HG03196 (cell line): ENCODE measurements around the gene BRME1.
"Not testable (repeated sequence)": the region's sequence is repeated elsewhere in the genome, so short reads cannot be mapped to it uniquely, and the experiment has no call there.

Experiments used
- ATAC-seq: cut with Tn5 transposase; IDR thresholded peaks from one replicate; pipeline ENCODE4 v1.9.1; 2021; ENCODE audit not compliant: unreplicated experiment

The BRME1 gene

DNA sequence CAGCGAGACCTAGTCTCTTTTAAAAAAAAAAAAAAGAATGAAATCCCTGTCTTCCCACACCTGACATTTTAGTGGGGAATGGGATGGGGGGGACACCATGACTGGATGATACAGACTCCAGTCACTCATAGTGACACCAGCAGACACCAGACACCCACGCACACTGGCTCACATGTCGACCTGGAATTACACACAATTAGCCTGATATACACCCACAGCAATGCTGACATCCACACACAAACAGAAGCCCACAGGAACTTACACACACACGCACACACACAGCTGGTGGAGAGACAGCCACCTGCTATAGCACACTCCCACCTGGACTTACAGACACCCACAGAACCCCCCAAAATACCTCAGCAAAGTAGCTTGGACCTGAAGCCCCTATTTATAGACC is 37.3 kb downstream of the BRME1 start:
- ATAC-seq, result no peak

DNA sequence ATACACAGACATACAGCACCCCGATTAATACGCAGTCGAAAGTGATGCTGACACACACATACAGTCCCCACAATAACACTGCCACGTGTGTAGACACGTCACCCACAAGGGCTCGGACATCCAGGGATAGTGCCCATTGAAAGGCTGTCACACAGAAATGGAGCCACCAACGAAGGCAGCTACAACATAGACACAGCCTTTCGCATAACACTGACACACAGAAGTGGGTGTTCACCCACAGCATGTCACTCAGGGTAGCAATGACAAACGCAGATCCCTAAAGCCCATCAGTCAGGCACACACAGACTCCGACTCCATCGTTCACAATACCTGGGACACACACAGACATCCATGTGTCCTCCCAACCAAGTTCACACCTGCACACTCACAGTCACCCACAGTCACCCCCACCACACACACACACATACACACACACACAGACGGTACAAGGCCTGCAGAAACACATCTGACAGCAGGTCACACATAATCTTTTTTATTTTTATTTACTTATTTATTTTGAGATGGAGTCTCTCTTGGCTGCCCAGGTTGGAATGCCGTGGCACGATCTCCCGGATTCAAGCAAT is 39.4 kb downstream of the BRME1 start:
- ATAC-seq, result no peak

DNA sequence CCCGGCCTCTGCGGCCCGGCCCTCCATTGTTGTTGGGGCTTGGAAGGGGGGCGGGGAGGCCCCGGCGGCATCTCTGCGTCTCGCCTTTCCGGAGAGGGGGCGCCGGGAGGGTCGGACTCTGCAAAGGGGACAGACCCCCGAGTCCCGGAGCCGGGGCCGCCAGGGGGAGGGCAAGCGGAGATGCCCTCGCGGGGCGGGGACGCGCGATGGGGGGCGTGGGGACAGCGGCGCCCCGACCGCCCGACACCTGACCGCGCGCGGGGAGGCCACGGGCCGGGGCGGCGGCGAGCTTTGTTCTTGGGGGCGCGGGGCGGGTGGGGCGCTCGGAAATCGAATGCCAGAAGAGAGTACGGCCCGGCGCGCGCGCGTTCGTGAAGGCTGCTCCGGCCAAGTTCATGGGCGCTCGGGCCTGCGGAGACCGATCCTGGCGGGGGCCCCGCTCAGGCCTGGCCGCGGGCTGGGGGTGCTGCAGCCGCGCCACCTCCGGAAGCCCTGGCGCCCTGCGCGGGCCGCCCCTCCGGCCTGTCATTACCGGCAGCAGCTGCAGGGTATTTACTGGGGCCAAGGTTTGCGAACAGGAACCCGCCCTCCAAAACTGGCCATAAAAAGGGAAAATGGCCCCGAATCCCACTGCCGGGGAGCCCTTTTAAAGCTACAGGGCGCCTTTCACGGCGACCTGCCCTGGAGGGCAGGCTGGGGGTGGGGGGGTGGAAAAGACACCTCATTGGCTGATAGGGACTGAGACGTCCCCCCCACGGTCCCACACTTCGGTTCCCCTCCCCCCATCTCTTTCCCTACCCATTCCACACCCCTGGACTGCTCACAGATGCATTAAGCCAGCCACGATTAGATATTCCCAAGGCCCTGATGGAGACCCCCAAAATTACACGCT is 40.1 kb downstream of the BRME1 start:
- no peak for ATAC-seq

DNA sequence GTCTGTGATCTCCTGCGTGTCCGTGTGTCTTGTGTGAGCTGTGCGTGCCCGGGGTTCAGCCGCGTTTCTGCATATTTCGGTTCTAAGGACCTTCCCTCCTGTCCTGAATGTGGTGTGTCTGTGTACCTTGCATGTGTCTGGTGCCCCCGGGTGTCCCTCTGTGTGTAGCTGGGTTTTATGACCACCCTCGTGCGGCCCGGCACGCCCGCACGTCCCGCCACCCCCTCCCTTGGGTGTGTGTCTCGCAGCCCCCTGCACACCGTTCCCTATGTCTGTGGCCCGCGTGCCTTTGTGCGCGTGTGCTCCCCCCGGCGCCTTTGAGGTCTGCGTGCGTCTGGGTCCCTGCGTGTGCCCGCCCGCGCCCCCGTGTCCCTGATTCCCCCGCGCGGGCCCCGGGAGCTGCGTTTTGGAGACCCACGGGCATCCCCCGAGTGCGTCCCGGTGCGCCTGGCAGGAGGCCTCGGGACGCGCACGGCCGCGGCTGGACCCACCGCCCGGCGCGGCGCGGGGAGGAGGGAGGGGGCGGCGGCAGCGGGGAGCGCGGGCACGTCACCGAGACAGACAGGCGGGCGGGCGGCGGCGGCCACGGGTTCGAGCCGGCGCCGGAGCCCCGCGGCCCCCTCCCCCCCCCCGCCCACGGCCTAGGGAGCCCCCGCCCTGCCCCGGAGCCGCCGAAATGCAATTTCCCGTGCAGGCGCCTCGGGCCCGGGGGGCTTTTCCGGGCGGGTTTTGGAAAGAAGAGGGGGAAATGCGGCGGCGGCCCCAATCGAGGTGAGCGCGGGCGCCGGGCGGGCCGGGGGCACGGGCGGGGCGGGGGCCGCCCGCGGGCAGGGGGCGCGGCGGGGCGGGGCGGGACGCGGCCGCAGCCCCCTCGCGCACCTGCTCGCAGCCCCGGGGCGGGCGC is 41.0 kb downstream of the BRME1 start:
- no peak for ATAC-seq

GRCh38 chr19:13864046-13864666 is 41.8 kb downstream of the BRME1 start:
- no peak for ATAC-seq

GRCh38 chr19:13861714-13862531 is 44.0 kb downstream of the BRME1 start:
- peak; percentile 55 for ATAC-seq

DNA sequence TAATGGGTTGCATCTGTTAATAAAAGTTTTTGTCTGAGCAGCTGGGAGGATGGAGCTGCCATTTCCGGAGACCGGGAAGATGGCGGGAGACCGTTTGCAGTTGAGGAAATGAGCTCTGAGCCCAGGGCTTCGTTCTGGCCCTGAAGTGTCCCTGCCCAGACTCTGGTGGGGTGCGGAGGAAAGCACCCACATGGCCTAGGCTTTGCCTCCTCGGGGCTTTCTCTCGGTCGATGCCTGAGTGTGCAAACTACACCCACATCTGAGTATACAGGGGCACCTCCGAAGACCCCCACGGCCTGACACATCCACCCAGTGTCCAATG is 44.6 kb downstream of the BRME1 start:
- peak; percentile 35 for ATAC-seq

DNA sequence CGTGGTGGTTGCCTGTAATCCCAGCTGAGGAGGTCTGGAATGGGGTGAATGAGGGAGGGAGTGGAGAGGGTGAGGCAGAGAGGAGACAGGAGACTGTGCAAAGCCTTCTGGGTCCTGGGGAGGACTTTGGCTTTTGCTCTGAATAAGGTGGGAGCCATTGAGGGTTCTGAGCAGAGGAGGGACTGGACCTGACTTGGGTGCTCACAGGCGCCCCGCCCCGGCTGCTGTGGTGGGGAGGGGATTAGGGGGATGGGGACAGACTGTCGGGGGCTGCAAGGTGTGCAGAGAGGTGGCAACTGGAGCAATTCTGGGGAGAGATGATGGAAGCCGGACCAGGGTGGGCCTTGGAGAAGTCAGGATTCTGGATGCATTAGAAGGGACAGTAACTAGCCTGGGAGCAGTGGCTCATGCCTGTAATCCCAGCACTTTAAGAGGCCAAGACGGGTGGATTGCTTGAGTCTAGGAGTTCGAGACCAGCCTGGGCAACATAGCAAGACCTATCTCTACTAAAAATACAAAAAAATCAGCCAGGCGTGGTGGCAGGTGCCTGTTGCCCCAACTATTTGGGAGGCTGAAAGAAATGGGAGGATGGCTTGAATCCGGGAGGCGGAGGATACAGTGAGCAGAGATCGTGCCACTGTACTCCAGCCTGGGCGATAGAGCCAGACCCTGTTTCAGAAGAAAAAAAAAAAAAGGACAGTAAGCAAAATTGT is 45.1 kb downstream of the BRME1 start:
- no peak for ATAC-seq

- no peak for ATAC-seq
Measured at GRCh38 chr19:13859361-13859880, 46.5 kb downstream of the BRME1 start.

- ATAC-seq, result no peak
Measured at GRCh38 chr19:13856497-13856896, 49.4 kb downstream of the BRME1 start.

GRCh38 chr19:13852171-13852707 is 53.7 kb downstream of the BRME1 start:
- ATAC-seq, result not testable (repeated sequence)

DNA sequence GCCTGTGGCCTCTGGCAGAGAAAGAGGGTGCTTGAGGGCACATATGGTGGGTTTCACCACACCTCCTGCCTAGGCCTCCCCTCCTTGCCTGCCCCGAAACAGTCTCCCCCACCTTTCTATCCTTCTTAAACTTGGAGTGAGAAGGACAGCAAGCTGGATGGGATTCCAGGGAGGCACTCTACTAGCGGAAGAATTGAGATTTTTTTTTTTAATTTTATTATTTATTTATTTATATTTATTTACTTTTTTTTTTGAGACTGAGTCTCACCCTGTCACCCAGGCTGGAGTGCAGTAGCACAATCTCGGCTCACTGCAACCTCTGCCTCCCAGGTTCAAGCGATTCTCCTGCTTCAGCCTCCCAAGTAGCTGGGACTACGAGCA is 54.2 kb downstream of the BRME1 start:
- not testable (repeated sequence) for ATAC-seq

GRCh38 chr19:13850910-13851733 is 54.8 kb downstream of the BRME1 start:
- no peak for ATAC-seq

DNA sequence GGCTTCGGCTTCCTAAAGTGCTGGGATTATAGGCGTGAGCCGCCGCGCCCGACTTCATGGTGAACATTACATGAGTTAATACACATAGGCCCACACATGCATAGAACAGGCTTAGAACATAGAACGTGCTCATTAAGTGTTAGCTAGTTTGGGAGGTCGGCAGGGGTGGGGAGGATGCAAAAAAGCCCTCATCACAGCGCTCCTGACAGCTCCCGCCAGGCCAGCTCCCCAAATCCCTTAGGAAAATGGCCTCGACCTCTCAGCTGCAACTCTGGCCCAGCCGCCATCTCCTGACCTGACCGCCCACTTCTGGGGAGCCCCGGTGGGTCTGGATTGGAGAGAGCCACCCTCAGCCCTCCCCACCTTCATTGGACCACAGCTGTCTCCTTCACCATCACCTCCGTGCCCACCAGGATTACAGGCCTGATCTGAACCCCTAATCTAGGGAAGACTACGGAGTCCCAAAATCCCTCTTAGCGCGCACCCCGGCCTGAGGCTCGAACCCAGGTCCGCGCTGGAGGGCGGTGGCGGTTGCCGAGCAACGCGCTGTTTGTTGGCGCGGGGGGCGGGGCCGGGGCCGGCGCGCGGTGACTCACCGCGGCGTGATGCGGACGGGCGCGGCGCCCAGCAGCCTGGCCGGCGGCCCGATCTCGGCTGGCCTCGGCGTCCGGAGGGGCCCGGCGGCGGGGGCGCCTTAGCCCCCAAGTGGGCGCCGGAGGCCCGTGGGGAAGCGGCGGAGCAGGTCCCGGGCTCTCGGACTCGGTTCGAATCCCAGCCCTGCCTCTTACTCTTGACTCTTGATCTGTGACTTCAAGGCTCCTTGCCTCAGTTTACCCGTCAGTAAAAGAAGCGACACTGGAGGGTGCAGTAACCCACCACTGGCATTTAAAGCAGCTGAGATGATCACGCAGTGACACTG is 55.7 kb downstream of the BRME1 start:
- no peak for ATAC-seq

DNA sequence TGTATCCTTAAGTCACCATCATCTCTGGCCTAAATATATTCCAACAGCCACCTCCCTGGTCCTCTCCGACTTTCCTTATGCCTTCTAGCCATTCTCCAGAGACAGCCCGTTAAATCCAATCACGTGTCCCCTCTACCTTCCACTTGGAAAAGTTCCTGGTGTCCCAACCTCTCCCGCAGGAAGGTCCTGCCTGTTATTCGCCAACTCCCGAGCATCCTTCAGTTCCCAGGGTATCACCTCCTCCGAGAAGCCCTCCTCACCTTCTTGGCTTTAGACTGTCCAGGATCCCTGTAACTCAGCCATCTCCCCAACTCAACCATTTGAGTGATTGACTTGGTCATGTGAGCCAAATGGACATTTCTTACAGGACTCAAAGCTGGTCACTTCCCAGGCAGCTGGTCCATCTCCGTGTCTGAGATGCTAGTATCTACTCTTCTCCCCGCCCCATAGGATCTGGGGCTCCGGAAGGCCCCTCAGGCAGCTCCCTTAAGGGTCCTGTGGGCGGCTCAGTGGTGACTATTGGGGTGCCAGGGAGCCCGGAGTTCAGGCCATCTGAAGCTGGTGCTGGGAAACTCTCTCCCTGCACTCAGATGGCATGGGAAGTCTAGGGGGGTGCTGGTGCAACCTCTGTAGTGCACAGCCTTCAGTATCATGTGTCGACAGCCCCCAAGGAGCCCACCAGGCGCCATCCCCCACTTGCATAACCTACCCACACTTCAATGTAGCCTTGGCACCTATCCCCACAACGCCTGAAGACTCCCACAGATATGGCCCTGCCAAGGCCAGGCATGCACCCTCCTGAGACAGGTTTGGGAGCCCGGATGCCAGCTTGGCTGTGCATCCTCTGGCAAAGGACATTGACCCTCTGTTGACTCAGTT is 56.9 kb downstream of the BRME1 start:
- ATAC-seq, result no peak

- no peak for ATAC-seq
Measured at GRCh38 chr19:13848340-13848677, 57.6 kb downstream of the BRME1 start.
